NB4 (cell line): ENCODE results near the gene KIFAP3.

Experiments used
- DNase-seq: peaks from one replicate; pipeline ENCODE4 v3.0.0; 2010; ENCODE audit warnings: low read depth
- H3K4me3 ChIP-seq: one replicate; pipeline ENCODE4 v1.5.1; 2011; ENCODE audit warnings: mild to moderate bottlenecking, low read depth, low read length, moderate library complexity
- MYC ChIP-seq: IDR thresholded peaks from 2 replicates; pipeline ENCODE4 v1.6.1; 2011; ENCODE audit warnings: low read depth, low read length
- POLR2A ChIP-seq: IDR thresholded peaks from 2 replicates; pipeline ENCODE4 v1.6.1; 2011; ENCODE audit warnings: mild to moderate bottlenecking; ENCODE audit not compliant: insufficient read length; ENCODE audit errors: extremely low read depth
- TF ChIP-seq, protein P1 (sequence below): IDR thresholded peaks from one replicate; pipeline ENCODE4 v1.5.1; 2012; ENCODE audit warnings: low read depth, low read length
- TF ChIP-seq, protein P2 (sequence below): IDR thresholded peaks from 2 replicates; pipeline ENCODE4 v1.6.1; 2011; ENCODE audit warnings: low read depth, low read length

The KIFAP3 gene

DNA sequence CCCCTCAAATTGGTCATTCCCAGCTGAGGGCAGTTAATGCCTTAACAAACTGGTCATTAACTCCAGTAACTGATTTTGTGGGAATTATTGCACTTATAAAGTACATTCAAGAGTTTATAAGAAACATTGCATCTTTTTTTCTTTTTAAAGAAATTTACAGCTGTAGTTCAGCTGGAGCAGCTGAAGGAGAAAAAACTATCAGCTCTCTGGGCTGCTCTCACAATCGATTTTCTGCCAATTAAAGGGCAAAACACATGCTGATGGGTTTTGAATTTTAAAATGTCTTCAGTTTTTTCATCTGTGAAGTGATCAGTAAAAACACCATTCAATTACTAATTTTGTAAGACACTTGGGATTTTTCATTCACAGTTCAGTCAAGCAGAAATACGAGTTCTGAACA is 74.7 kb downstream of the KIFAP3 start:
- no peak for DNase-seq
- TF ChIP-seq, protein P1, sequence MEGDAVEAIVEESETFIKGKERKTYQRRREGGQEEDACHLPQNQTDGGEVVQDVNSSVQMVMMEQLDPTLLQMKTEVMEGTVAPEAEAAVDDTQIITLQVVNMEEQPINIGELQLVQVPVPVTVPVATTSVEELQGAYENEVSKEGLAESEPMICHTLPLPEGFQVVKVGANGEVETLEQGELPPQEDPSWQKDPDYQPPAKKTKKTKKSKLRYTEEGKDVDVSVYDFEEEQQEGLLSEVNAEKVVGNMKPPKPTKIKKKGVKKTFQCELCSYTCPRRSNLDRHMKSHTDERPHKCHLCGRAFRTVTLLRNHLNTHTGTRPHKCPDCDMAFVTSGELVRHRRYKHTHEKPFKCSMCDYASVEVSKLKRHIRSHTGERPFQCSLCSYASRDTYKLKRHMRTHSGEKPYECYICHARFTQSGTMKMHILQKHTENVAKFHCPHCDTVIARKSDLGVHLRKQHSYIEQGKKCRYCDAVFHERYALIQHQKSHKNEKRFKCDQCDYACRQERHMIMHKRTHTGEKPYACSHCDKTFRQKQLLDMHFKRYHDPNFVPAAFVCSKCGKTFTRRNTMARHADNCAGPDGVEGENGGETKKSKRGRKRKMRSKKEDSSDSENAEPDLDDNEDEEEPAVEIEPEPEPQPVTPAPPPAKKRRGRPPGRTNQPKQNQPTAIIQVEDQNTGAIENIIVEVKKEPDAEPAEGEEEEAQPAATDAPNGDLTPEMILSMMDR = no peak
- TF ChIP-seq POLR2A (no peak), MYC (no peak)
- TF ChIP-seq, protein P2, sequence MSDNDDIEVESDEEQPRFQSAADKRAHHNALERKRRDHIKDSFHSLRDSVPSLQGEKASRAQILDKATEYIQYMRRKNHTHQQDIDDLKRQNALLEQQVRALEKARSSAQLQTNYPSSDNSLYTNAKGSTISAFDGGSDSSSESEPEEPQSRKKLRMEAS = no peak

DNA sequence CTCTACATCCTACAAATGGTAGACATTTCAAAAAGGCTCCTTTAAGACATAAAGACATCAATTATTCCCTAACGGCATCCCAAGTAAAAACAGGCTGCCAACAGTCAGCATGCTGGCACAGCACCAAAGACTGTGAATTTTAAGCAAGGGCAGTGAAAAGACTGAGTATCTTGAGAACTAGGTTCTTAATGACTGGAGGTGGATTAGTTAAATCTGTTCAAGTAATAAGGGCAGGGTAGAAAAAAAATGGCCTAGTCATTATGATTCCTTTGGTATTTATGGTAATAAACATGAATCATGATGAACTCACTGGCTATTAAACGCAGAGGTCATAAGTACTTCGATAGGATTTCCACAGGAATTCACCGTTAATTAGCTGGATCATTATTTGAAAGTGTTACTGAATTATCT is 75.2 kb downstream of the KIFAP3 start:
- TF ChIP-seq, protein P1 = no peak
- no peak for TF ChIP-seq MYC
- TF ChIP-seq, protein P2 = no peak
- TF ChIP-seq POLR2A = no peak
- no peak overlapping the region for H3K4me3 ChIP-seq
- no peak for DNase-seq

More for the DNA sequence above, 74.7 kb downstream of the KIFAP3 start:
- no peak overlapping the region for H3K4me3 ChIP-seq

DNA sequence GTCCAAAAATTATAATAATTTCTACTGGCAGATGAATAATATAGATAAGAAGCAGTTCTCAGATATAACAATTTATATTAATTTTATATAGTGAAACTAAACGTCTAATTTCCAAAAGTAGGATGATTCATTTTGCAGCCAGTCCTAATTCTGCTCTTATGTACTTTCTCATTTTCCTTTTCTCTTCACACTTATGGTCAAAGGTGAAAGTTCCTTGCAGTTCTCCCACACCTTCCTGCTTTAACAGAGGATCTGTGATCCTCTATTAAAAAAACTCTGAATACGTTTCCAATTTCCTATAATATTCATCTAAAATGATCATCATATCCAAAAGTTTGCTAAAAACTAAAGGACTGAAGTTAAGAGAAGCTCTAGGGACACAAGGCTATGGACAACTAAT is 78.5 kb downstream of the KIFAP3 start:
- no peak overlapping the region for H3K4me3 ChIP-seq
- TF ChIP-seq MYC (no peak), POLR2A (no peak)
- TF ChIP-seq, protein P1 = no peak
- TF ChIP-seq, protein P2 = no peak
- DNase-seq = no peak

DNA sequence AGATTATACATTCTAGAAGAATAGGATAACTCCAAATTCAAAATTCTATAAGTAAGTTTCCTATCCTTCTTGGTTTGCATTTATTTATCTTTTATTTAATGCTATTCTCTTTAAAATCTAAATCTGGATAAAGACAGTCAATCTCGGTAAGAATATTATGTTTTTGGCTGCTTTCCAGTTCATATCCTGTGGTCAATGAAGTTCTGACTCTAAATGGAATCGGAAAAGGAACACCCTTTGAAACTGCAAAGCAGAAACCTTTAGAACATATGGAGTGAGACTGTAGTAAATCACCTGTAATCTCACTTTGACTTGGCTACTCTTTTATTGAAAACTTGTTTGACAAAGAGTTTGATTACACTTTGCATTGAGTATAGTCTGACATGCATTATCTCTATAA is 85.2 kb downstream of the KIFAP3 start:
- TF ChIP-seq, protein P1 = no peak
- TF ChIP-seq, protein P2 = no peak
- TF ChIP-seq MYC = no peak
- TF ChIP-seq POLR2A = no peak
- no peak for DNase-seq
- no peak overlapping the region for H3K4me3 ChIP-seq

DNA sequence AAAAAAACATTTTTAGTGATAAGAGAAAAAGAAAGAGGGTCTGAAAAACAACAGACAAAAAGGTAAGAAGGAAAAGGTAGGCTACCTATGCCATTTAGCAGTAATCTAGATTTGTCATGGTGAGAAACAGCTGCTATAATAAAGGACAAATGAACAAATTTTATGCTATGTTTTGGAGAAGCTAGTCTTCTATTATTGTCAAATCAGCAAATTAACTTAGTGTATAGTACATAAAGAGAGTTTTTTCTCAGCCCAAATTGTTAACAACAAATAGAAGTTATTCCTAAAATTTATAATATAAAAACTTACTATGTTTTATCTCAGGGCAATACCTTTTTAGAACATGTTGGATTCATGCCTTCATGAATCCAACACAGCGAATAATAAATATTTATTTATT is 88.7 kb downstream of the KIFAP3 start:
- H3K4me3 ChIP-seq = no peak overlapping the region
- TF ChIP-seq POLR2A = no peak
- TF ChIP-seq, protein P1 = no peak
- TF ChIP-seq MYC = no peak
- TF ChIP-seq, protein P2 = no peak
- no peak for DNase-seq
